HepG2 (cell line): ENCODE data around the gene TDP2.

ENCODE experiments used
- AKAP8 ChIP-seq: sonication (generic); formaldehyde crosslinking; IDR thresholded peaks from 2 replicates; pipeline ENCODE4 v1.5.1; 2020; ENCODE audit warnings: mild to moderate bottlenecking, missing genetic modification reagents
- TF ChIP-seq, protein P1 (sequence below): sonication (generic); formaldehyde crosslinking; IDR thresholded peaks from 2 replicates; pipeline ENCODE4 v1.5.0; 2020; ENCODE audit warnings: mild to moderate bottlenecking, missing genetic modification reagents, moderate library complexity
- TF ChIP-seq, protein P2 (sequence below): sonication (generic); formaldehyde crosslinking; IDR thresholded peaks from 2 replicates; pipeline ENCODE4 v1.4.0; 2020; ENCODE audit warnings: missing genetic modification reagents

DNA sequence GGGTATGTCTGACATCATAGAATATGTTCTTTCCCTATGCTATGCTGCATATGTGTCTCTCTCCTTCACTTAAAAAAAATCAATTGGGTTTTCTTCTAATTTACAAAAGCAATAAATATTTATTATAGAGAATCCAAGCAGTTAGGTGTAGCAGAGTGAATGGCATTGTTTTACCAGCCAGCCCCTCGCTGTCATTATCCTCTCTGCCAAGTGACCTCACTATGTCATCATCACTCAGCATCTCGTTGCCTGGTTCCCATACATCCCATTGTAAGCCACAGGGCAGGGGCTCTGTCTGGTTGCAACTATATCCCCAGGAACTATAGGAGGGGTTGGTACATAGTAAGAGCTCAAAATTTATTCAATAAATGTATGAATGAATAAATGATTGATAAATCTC lies 52.1 kb downstream of the TDP2 start:
- TF ChIP-seq, protein P1, sequence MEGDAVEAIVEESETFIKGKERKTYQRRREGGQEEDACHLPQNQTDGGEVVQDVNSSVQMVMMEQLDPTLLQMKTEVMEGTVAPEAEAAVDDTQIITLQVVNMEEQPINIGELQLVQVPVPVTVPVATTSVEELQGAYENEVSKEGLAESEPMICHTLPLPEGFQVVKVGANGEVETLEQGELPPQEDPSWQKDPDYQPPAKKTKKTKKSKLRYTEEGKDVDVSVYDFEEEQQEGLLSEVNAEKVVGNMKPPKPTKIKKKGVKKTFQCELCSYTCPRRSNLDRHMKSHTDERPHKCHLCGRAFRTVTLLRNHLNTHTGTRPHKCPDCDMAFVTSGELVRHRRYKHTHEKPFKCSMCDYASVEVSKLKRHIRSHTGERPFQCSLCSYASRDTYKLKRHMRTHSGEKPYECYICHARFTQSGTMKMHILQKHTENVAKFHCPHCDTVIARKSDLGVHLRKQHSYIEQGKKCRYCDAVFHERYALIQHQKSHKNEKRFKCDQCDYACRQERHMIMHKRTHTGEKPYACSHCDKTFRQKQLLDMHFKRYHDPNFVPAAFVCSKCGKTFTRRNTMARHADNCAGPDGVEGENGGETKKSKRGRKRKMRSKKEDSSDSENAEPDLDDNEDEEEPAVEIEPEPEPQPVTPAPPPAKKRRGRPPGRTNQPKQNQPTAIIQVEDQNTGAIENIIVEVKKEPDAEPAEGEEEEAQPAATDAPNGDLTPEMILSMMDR (CRISPR knock-in tag) = no peak
- TF ChIP-seq AKAP8 (CRISPR knock-in tag) = no peak
- TF ChIP-seq, protein P2, sequence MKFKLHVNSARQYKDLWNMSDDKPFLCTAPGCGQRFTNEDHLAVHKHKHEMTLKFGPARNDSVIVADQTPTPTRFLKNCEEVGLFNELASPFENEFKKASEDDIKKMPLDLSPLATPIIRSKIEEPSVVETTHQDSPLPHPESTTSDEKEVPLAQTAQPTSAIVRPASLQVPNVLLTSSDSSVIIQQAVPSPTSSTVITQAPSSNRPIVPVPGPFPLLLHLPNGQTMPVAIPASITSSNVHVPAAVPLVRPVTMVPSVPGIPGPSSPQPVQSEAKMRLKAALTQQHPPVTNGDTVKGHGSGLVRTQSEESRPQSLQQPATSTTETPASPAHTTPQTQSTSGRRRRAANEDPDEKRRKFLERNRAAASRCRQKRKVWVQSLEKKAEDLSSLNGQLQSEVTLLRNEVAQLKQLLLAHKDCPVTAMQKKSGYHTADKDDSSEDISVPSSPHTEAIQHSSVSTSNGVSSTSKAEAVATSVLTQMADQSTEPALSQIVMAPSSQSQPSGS = no peak
